SK-N-SH (cell line): ENCODE data around the gene STAT5B.

Experiments
- CTCF ChIP-seq: fragments of 200-600 bp; sonication (generic); IDR thresholded peaks from 2 replicates; pipeline ENCODE4 v1.6.1; 2017; ENCODE audit warnings: antibody characterized with exemption, mild to moderate bottlenecking, moderate library complexity
- ELF1 ChIP-seq: IDR thresholded peaks from 2 replicates; pipeline ENCODE4 v1.4.0; 2012
- EP300 ChIP-seq, 2 experiments: IDR thresholded peaks; 2 replicates each; pipeline versions ENCODE4 v1.4.0 to v1.6.1; 2012; ENCODE audit warnings: borderline replicate concordance in 1 of 2, low read depth in 1 of 2, low read length in 1 of 2
- EZH2phosphoT487 ChIP-seq: fragments of 200-600 bp; sonication (generic); IDR thresholded peaks from 2 replicates; pipeline ENCODE4 v1.6.1; 2017; ENCODE audit warnings: low read depth, mixed run types, mild to moderate bottlenecking, antibody characterized with exemption, moderate library complexity, borderline replicate concordance
- GATA2 ChIP-seq: sonication (generic); formaldehyde crosslinking; IDR thresholded peaks from 2 replicates; pipeline ENCODE4 v1.5.0; 2020; ENCODE audit warnings: mild to moderate bottlenecking, missing genetic modification reagents
- JUND ChIP-seq: IDR thresholded peaks from 2 replicates; pipeline ENCODE4 v1.4.0; 2012
- NFIC ChIP-seq: IDR thresholded peaks from 2 replicates; pipeline ENCODE4 v1.4.0; 2012; ENCODE audit warnings: borderline replicate concordance
- RAD21 ChIP-seq: IDR thresholded peaks from 2 replicates; pipeline ENCODE4 v1.6.1; 2012; ENCODE audit warnings: mild to moderate bottlenecking, low read length
- RFX5 ChIP-seq: IDR thresholded peaks from 2 replicates; pipeline ENCODE4 v1.6.1; 2012; ENCODE audit warnings: mild to moderate bottlenecking, improper control_type of control experiment, low read length
- TCF12 ChIP-seq: IDR thresholded peaks from 2 replicates; pipeline ENCODE4 v1.4.0; 2012
- YY1 ChIP-seq: IDR thresholded peaks from 2 replicates; pipeline ENCODE4 v1.4.0; 2012; ENCODE audit warnings: low read depth, mild to moderate bottlenecking

- TF ChIP-seq CTCF, result no peak
- no peak for TF ChIP-seq YY1
- no peak for TF ChIP-seq ELF1
- TF ChIP-seq EZH2phosphoT487, result no peak
- no peak for TF ChIP-seq JUND
- TF ChIP-seq TCF12, result no peak
- no peak for TF ChIP-seq RAD21
- no peak for TF ChIP-seq NFIC
- TF ChIP-seq RFX5, result no peak
- no peak for TF ChIP-seq GATA2 (CRISPR knock-in tag)
- TF ChIP-seq EP300 (IDR thresholded peaks at IDR 0.05; ENCODE audit: borderline replicate concordance in 1 of 2, low read depth in 1 of 2, low read length in 1 of 2), result no peak
Measured at GRCh38 chr17:42187833-42188232, 88.4 kb downstream of the STAT5B start.
